GM18867 (cell line): ENCODE results near the gene MYL12B.
A peak's percentile ranks its signal among the peaks of the same experiment; 100 is the strongest.
"Not testable (repeated sequence)": the region's sequence is repeated elsewhere in the genome, so short reads cannot be mapped to it uniquely, and the experiment has no call there.

ENCODE experiments used
- ATAC-seq: cut with Tn5 transposase; IDR thresholded peaks from one replicate; pipeline ENCODE4 v1.9.1; 2021; ENCODE audit warnings: mild to moderate bottlenecking, moderate library complexity; ENCODE audit not compliant: unreplicated experiment

Gene MYL12B

GRCh38 chr18:3294435-3295080 is 32.6 kb downstream of the MYL12B start:
- ATAC-seq: no peak

GRCh38 chr18:3297025-3297984 is 35.4 kb downstream of the MYL12B start:
- peak; percentile 99 for ATAC-seq

- ATAC-seq: no peak
Observed at GRCh38 chr18:3304832-3305231, 42.9 kb downstream of the MYL12B start.

- peak; percentile 79 for ATAC-seq
Observed at GRCh38 chr18:3305354-3305762, 43.4 kb downstream of the MYL12B start.

GRCh38 chr18:3305933-3306332 is 44.0 kb downstream of the MYL12B start:
- ATAC-seq: no peak

GRCh38 chr18:3306391-3306790 is 44.5 kb downstream of the MYL12B start:
- ATAC-seq: no peak

- ATAC-seq: no peak
Observed at GRCh38 chr18:3313685-3314084, 51.8 kb downstream of the MYL12B start.

- not testable (repeated sequence) for ATAC-seq
Observed at GRCh38 chr18:3315344-3315743, 53.4 kb downstream of the MYL12B start.

- ATAC-seq: no peak
Observed at GRCh38 chr18:3319399-3319798, 57.5 kb downstream of the MYL12B start.

GRCh38 chr18:3319894-3320454 is 58.0 kb downstream of the MYL12B start:
- ATAC-seq: no peak

GRCh38 chr18:3321133-3321812 is 59.3 kb downstream of the MYL12B start:
- no peak for ATAC-seq

- no peak for ATAC-seq
Observed at GRCh38 chr18:3323900-3324299, 62.0 kb downstream of the MYL12B start.
